Fibroblast of skin of back (primary cell): ENCODE data around the gene CCAR1. TPM values are rescaled to one million over a fixed set of nuclear protein-coding genes. Genes with fewer than 3 reads are reported as not detected.
"Not testable (repeated sequence)": the region's sequence is repeated elsewhere in the genome, so short reads cannot be mapped to it uniquely, and the experiment has no call there.

ENCODE experiments used
- DNase-seq: peaks from one replicate; pipeline ENCODE4 v3.0.0-alpha.2; 2013
- polyA plus RNA-seq, 2 experiments: library from polyadenylated mRNA; unstranded; fragments of 120-200 nt; gene quantifications; one replicate each; pipeline ENCODE4 v1.2.1, GENCODE V29; 2013; ENCODE audit not compliant: insufficient read length in 2 of 2

Gene CCAR1, protein sequence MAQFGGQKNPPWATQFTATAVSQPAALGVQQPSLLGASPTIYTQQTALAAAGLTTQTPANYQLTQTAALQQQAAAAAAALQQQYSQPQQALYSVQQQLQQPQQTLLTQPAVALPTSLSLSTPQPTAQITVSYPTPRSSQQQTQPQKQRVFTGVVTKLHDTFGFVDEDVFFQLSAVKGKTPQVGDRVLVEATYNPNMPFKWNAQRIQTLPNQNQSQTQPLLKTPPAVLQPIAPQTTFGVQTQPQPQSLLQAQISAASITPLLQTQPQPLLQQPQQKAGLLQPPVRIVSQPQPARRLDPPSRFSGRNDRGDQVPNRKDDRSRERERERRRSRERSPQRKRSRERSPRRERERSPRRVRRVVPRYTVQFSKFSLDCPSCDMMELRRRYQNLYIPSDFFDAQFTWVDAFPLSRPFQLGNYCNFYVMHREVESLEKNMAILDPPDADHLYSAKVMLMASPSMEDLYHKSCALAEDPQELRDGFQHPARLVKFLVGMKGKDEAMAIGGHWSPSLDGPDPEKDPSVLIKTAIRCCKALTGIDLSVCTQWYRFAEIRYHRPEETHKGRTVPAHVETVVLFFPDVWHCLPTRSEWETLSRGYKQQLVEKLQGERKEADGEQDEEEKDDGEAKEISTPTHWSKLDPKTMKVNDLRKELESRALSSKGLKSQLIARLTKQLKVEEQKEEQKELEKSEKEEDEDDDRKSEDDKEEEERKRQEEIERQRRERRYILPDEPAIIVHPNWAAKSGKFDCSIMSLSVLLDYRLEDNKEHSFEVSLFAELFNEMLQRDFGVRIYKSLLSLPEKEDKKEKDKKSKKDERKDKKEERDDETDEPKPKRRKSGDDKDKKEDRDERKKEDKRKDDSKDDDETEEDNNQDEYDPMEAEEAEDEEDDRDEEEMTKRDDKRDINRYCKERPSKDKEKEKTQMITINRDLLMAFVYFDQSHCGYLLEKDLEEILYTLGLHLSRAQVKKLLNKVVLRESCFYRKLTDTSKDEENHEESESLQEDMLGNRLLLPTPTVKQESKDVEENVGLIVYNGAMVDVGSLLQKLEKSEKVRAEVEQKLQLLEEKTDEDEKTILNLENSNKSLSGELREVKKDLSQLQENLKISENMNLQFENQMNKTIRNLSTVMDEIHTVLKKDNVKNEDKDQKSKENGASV
- 66.6 TPM for polyA plus RNA-seq (2013, experiment 1 of 2; ENCODE audit: insufficient read length)
- 38.8 TPM for polyA plus RNA-seq (2013, experiment 2 of 2; ENCODE audit: insufficient read length)

DNA sequence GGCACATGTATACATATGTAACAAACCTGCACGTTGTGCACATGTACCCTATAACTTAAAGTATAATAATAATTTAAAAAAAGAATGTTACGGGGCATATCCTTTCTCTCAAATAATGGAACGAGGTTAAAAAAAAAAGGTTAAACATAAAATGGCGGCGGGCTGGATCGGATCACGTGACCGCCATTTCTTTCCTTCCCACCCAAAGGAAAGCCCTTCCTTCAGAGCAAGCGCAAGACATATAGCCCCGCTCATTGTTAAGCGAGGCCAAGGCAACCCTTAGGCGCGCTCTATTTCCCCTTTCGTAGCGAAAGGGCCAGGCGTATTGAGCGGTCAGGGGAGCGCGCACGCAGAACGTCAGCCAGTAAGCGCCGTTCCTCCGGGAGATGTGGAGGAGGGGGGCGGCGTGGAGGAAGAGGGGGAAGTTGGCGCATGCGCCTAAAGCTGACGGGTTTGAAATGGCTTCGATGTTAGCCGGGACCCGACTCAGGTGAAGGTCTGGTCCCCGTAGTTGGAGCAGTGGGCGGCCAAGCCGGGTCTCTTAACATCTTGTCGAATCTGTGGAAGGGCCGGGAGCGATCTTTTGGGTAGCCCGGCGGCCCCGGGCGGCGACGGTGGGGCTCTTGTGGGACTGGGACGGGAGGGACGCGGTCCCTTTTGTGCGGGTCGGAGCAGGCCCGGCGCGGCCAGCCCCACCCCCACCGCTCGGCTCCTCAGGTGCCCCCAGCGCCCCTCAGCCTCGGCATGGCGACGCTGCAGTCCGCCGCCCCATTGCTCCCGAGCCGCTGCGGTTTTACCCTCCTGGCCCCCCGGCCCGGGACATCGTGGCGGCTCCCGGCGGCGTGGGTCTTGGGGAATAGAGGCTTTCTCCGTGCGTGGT is at the start of gene CCAR1:
Gene CCAR1 (plus strand): TSS at position 447 of the 880 bp plus-strand sequence. CDS start 1,266 bp downstream, outside the sequence.
- DNase-seq, result peak; percentile 100

DNA sequence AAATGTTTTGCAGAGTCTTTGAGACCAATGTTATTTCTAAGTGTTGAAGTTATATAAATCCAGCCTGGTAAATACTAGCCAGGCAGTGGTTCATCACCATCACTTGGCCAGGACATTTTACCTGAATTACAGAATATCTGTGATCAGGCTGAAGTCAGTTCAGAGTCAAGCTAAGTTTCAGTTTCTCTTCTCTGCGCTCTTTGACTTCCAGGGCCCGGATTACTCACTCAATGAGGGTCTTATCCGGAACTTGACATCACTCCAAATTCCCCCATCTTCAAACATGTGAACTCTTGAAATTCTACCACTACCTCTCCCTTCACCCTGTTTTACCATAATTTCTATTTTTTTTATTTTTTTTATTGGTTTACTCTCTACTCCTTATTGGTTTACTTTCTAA is 36.6 kb upstream of the CCAR1 start:
- DNase-seq, result no peak

DNA sequence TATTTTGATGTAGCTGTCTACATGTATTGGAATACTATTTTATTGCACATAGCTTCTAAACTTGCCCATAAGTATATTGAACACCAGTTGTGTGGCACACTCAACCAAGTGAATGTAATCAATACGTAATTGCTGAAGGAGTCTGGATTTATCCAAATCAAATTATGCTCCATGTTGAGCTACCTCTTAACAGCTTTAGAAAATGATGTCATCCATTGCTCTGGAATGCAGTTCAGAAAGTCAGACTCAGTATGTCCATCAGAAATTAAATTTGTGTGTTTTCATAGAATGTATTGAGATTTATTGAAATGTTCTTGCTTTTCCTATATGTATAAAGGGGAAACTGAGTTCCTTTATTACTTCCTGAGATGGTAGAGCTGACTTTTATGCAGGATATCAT is 25.0 kb upstream of the CCAR1 start:
- DNase-seq, result no peak

DNA sequence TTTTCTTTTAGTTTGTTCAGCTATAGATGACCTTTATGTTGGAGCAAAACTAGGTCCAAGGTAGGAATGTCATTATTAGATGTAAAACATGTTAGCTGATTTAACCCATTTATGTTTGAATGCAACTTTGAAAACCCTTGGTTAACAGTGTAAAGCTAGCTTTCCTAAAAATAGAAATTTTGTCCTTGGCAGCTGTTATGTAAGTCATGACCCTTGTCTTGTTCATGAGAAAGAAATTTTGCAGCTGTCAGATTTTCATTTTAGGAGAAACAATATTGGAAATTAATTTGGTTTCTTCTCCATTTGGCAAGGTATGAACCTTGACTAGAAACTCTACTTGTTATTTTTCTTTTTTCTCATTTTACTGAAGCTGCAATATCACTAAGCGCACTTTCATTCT is 23.9 kb upstream of the CCAR1 start:
- no peak for DNase-seq

DNA sequence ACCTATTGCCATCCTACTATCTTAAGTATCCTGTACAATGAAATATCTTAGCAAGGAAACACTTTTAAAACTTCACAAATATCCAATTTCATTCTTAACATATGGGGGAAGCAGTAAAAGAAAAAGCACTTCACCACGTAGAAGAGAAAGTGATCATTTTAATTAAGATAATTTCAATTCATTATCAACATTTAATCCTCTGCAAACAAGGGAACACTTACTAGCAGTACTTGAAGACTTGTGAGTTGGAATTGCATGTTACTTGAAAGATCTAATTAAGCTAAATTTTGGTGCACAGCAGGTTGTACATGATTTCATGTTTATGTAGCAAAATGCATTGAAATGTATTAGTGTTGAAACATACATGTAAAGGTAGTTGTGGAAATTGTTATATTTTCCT is 20.8 kb upstream of the CCAR1 start:
- no peak for DNase-seq

DNA sequence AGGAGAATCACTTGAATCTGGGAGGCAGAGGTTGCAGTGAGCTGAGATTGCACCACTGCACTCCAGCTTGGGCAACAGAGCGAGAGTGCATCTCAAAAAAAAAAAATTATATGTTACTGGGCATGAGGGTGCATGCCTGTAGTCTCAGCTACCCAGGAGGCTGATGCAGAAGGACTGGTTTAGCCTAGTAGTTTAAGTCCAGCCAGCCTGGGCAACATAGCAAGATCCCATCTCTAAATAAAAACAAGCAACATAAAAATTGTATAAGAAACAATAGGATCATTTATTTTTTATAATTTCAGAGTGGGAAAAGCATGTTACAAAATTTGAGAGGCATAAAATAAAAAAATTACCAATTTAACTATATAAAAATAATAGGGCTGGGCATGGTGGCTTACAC is 15.5 kb upstream of the CCAR1 start:
- no peak for DNase-seq

DNA sequence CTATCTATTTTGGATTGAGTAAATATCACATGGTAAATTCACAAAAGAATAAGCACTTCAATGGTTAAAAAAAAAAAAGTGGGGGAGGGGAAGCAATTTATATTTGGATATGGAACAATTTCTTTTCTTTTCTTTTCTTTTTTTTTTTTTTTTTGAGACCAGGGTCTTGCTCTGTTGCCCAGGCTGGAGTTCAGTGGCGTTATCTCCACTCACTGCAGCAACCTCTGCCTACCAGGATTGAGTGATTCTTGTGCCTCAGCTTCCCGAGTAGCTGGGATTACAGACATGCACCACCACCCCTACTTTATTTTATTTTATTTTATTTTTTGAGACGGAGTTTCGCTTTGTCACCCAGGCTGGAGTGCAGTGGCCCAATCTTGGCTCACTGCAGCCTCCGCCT is 12.1 kb upstream of the CCAR1 start:
- DNase-seq, result not testable (repeated sequence)

DNA sequence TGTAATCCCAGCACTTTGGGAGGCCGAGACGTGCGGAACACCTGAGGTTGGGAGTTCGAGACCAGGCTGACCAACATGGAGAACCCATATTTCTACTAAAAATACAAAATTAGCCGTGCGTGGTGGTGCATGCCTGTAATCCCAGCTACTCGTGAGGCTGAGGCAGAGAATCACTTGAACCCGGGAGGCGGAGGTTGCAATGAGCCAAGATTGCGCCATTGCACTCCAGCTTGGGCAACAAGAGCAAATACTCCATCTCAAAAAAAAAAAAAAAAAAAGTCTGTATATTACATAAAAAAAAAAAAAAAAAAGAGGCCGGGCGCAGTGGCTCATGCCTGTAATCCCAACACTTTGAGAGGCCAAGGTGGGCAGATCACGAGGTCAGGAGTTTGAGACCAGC is 8.0 kb upstream of the CCAR1 start:
- not testable (repeated sequence) for DNase-seq

DNA sequence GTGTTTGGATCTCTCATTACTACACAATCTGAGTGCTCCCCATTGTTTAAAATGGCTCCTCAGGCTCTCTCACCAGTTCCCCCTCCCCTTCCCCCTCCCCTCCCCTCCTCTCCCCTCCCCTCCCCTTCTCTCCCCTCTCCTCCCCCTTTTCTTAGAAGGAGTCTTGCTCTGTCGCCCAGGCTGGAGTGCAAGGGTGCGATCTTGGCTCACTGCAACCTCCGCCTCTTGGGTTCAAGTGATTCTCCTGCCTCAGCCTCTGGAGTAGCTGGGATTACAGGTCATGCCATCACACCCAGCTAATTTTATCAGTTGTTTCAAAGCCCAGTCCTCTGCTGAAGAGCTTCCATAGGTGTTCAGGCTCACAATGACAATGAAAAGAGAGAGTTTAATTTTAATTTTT is 3.6 kb upstream of the CCAR1 start:
- DNase-seq, result no peak

DNA sequence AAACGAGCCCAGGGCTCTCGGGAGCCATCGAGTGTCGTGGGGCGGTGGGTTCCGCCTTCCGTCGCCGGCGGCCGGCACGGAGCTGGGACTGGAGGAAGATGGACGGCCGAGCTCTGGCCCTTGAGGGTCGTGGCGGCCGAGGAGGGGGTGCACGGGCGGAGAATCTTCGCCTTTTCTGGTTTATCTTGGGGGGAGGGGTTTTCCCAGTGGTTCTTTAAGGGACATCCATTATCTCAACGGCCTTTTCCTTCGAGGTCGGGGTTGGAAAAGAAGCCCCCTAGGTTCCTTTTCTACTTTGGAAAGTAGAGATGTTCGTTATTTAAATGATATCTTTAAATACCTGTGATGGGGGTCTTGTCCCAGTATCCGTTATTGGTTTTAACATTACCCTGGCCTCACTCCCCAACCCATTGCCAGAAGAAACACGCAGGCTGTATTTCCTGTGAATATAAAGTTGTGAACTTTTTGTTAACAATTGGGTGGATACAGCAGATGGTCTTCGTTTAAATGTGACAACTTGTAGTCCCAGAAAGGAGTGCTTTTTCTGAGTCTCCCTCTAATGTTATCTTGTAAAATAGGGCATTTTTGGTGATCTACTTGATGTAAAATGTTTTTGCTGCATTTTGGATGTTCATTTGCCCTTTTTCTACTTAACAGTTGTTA is 765 bp downstream of the CCAR1 start:
- DNase-seq, result no peak

DNA sequence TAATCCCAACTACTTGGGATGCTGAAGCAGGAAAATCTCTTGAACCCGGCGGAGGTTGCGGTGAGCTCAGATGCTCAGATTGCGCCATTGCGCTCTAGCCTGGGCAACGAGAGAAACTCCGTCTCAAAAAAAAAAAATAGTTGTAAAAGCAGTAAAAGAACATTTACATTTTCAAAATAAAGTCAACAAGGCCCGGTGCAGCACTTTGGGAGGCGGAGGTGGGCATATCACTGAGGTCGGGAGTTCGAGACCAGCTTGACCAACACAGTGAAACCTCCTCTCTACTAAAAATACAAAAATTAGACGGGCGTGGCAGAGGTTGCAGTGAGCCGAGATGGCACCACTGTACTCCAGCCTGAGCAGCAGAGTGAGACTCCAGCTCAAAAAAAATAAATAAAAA is 4.0 kb downstream of the CCAR1 start:
- no peak for DNase-seq

DNA sequence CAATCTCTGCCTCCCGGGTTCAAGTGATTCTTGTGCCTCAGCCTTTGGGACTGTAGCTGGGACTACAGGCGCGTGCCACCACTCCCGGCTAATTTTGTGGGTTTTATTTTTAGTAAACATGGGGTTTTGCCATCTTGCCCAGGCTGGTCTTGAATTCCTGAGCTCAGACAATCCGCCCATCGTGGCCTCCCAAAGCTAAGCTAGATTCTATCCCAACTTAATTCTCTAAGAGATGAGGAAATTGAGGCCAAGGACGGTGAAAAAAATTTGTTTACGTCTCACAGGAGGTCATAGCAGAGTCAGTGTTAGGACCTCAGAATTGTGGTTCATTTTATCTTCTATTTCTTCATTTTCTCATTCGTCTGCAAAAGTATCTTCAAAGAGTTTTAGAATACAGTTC is 6.1 kb downstream of the CCAR1 start:
- no peak for DNase-seq

DNA sequence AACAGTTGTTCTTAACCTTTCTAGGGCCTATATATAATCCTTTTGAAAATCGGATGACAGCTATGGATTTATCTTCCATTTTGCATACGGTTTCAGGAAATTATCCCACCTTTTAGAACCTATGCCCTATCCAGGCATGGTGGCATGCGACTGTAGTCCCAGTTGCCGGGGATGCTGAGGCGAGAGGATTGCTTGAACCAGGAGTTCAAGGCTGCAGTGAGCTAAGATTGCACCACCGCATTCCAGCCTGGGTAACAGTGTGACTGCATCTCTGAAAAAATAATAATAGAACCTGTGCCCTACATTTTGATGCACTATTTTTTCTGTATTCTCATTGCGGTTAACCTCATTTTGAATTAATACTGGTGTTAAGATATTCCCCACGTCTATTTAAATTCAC is 11.6 kb downstream of the CCAR1 start:
- DNase-seq, result no peak

DNA sequence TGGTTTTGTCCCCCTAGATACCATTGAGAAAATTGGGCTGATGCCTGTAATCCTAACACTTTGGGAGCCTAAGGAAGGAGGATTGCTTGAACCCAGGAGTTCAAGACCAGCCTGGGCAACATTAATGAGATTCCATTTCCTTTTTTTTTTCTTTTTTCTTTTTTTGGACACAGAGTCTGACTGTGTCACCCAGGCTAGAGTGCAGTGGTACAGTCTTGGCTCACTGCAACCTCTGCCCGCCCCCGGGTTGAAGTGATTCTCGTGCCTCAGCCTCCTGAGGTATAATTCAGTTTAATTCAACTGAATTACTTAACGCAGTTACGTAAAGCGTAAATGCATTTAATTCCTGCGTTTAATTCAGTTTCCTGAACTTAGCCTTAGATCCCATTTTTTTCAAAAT is 13.3 kb downstream of the CCAR1 start:
- no peak for DNase-seq

DNA sequence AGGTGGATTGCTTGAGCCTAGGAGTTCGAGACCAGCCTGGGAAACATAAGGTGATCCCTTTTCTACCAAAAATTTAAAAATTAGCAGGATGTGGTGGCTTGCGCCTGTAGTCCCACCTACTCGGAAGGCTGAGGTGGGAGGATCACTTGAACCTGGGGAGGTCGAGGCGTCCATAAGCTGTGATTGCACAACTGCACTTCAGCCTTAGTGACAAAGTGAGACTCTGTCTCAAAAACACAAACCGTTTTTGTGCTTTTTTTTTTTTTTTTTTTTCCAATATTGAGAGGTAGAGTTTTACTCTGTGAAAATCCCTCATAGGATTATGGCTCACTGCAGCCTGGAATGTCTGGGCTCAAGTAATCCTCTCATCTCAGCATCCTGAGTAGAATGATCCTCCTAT is 14.1 kb downstream of the CCAR1 start:
- DNase-seq, result no peak

DNA sequence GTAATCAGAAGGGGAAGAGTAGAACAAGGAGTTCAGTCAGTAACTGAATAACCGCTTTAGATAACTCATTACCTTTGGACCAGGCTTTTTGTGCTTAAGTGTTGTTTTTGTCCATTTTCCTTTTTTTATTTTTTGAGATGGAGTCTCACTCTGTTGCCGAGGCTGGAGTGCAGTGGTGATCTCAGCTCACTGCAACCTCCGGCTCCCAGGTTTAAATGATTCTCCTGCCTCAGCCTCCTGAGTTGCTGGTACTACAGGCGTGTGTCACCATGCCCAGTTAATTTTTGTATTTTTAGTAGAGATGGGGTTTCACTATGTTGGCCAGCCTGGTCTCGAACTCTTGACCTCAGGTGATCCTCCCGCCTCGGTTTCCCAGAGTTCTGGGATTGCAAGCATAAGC is 14.7 kb downstream of the CCAR1 start:
- DNase-seq, result not testable (repeated sequence)

DNA sequence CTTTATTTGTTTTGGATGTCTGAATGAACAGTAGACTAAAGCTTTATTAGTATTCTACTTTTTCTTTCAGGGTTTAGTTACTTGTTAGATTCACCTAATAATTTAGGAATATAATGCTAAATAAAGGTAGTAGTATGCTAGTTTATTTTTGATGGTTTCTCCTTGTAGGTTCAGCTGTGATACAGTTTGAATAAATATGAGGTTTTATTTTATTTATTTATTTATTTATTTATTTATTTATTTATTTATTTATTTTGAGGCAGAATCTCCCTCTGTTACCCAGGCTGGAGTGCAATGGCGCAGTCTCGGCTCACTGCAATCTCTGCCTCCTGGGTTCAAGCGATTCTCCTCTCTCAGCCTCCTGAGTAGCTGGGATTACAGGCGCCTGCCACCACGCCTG is 19.6 kb downstream of the CCAR1 start:
- DNase-seq, result not testable (repeated sequence)

DNA sequence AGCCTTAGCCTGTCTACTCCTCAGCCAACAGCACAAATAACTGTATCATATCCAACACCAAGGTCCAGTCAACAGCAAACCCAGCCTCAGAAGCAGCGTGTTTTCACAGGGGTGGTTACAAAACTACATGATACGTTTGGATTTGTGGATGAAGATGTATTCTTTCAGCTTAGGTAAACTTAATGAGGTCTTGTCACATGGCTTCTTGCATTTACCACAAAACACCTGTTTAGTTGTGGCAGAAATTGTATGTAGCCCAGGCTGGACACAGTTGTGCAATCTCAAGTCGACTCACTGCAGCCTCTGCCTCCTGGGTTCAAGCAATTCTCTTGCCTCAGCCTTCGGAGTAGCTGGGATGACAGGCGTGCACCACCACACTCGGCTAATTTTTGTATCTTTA is 21.4 kb downstream of the CCAR1 start:
- DNase-seq, result no peak

DNA sequence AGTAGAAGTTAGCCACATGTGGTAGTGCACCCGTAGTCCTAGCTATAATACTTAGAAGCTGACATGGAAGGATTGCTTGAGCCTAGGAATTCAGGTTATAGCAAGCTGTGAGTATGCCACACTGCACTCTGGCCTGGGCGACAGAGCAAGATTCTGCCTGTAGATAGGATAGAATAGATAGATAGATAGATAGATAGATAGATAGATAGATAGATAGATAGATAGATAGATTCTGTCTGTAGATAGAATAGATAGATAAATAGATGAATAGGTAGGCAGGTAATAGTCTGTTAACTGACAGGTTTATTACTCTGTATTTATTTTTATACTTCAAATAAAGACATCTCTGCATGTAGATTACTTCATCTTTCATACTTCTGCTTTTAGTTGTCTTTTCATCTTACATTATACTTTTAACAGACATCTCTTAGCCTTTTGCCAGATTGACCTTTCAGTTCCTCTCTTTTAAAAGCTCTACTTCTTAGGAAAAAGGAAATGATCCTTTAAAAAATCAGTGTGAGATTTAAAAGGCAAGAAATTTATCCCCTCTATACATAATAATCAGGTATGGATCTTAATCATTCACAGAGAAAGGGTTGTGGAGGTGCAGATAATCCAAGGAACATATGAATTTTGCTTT is 31.8 kb downstream of the CCAR1 start:
- no peak for DNase-seq

DNA sequence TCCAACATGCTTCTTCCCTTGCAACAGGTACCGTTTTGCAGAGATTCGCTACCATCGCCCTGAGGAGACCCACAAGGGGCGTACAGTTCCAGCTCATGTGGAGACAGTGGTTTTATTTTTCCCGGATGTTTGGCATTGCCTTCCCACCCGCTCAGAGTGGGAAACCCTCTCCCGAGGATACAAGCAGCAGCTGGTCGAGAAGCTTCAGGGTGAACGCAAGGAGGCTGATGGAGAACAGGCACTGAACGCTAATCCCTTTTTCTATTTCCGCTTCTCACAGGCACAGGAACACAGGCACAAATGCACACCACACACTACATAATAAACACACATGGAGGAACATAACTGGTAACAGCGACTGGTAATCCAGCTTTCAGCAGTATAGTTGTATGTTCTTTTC is 35.2 kb downstream of the CCAR1 start:
- no peak for DNase-seq

DNA sequence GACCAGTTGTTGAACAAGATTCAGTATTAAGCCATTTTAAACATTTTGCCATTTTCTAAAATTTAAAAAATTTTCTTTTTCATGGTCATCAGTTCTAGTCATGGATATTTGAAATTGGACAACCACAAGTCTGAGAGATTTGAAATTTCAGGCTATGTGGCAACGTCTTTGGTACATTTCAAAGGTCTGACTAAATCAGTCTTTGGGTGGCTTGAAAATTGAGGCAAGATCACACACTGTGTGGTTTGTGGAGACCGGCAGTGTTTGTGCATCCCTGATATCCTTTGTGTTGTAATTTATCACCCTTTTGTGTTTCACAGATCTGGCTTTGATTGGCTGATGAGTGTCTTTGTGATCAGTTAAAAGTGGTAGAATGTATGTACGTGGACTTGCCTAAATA is 35.7 kb downstream of the CCAR1 start:
- DNase-seq, result no peak
